ENCODE data around the gene FREY1. TPM values are rescaled to one million over a fixed set of nuclear protein-coding genes. Genes with fewer than 3 reads are reported as not detected.

Gene FREY1
- total and polyA plus RNA-seq, 2 of the 8 experiments (the other 6 are each of a cell fraction or from before 2014, with no cell fraction given): 0.32 to 1.1 TPM

DNA sequence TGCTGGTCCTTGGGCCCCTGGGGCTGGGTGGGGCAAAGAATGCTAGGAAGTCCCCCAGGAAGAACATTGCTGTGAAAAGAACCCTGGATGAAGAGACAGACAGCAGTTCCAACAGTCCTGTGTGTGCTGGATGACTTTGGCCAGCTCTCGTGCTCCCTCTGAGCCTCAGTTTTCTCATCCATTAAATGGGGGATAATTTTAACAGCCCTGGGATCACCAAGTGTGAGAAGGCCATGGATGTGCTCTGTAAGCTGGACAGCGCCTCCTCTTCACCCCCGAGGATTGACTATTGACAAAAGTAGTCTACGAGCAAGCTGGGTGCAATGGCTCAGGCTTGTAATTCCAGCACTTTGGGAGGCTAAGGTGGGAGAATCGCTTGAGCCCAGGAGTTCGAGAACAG is 17.9 kb upstream of the FREY1 start:
- Histone ChIP-seq H3K4me1 (replicated peaks in 1 of 4; ENCODE audit: control insufficient read depth in 3 of 4, insufficient read depth in 4 of 4, low read length in 3 of 4) (peaks cover 12 to 22% (median 17%) of the 10 kb centered on the region in 4 experiments), H2BK12ac (ENCODE audit: low read depth, low read length) (no peak overlapping the region), H2BK120ac (replicated peaks; ENCODE audit: low read depth, low read length) (no peak overlapping the region), H3K14ac (ENCODE audit: insufficient read length) (no peak overlapping the region), H2BK5ac (ENCODE audit: low read depth, low read length) (no peak overlapping the region), H3K4ac (replicated peaks; ENCODE audit: insufficient read length, low read depth, low read length) (no peak overlapping the region), H2AK5ac (ENCODE audit: low read depth, low read length) (no peak overlapping the region; the same call in 1 of the 2 replicates), H4K5ac (ENCODE audit: insufficient read length, low read depth, low read length) (no peak overlapping the region), H3K23me2 (ENCODE audit: low read depth, low read length) (peaks cover 12% of the 10 kb centered on the region; the same call in 1 of the 2 replicates), H4K8ac (ENCODE audit: extremely low read depth, insufficient read depth, low read length) (peak overlapping the region; percentile 29; the same call in 1 of the 2 replicates), H3K4me3 (ENCODE audit: extremely low read depth in 1 of 4, insufficient read depth in 2 of 4, low read depth in 3 of 4, low read length in 4 of 4) (no peak overlapping the region), H3K79me2 (ENCODE audit: control insufficient read depth in 1 of 2, insufficient read depth in 2 of 2, low read length in 2 of 2) (peaks cover 0 to 11% of the 10 kb centered on the region in 2 experiments; a peak in 1 of 4 replicates), H3K56ac (replicated peaks; ENCODE audit: insufficient read length, low read depth, low read length) (no peak overlapping the region), H2BK15ac (ENCODE audit: low read length) (no peak overlapping the region), H4K91ac (replicated peaks; ENCODE audit: insufficient read length, low read length) (no peak overlapping the region), H3K9me3 (ENCODE audit: insufficient read depth in 2 of 2, low read depth in 1 of 2, low read length in 1 of 2) (no peaks in the 10 kb centered on the region), H3K36me3 (ENCODE audit: control insufficient read depth in 2 of 4, insufficient read depth in 4 of 4, low read length in 3 of 4) (peaks cover 2 to 35% (median 20%) of the 10 kb centered on the region in 4 experiments; a peak in 7 of 8 replicates), H2BK20ac (ENCODE audit: low read length) (no peak overlapping the region), H3K18ac (ENCODE audit: extremely low read depth, low read length) (no peak overlapping the region), H3K23ac (ENCODE audit: insufficient read length) (no peak overlapping the region), H3K9ac (replicated peaks in 1 of 4; ENCODE audit: extremely low read depth in 1 of 4, low read depth in 3 of 4, low read length in 3 of 4) (no peak overlapping the region), H3K27me3 (replicated peaks in 1 of 4; ENCODE audit: control insufficient read depth in 3 of 4, extremely low read depth in 1 of 4, insufficient read depth in 3 of 4, low read length in 3 of 4) (peaks cover 0 to 9% (median 0%) of the 10 kb centered on the region in 4 experiments; a peak in 3 of 7 replicates), H3K27ac (ENCODE audit: low read depth, low read length) (no peak overlapping the region), H3K4me2 (ENCODE audit: insufficient read depth in 1 of 2, low read depth in 2 of 2, low read length in 2 of 2) (no peak overlapping the region; a peak in 1 of 4 replicates), H3K79me1 (ENCODE audit: low read depth, low read length) (peaks cover 15% of the 10 kb centered on the region), H2AFZ (ENCODE audit: low read length) (no peak overlapping the region), H4K20me1 (replicated peaks in 1 of 2; ENCODE audit: control insufficient read depth in 1 of 2, insufficient read depth in 2 of 2, low read length in 2 of 2) (peaks cover 10 to 19% of the 10 kb centered on the region in 2 experiments)
- ChIA-PET CTCF (ENCODE audit: partially characterized antibody) (interaction anchor here (0.8 to 4.0 kb wide), 7 partner anchors 11 to 96 kb away, joined by 3 to 26 read pairs (median 4); no protein-coding TSS in a partner anchor), POLR2A (ENCODE audit: partially characterized antibody) (interaction anchor here (0.7 to 9.8 kb wide), 8 partner anchors 10 to 52 kb away, joined by 3 to 115 read pairs (median 5); no protein-coding TSS in a partner anchor)
- FAIRE-seq (no peak), DNase-seq (ENCODE audit: low read depth in 1 of 2, low spot score in 2 of 2) (no peak)
- WGBS, 2 experiments (ENCODE audit: extremely low coverage in 1 of 2, insufficient coverage in 1 of 2, insufficient read length in 1 of 2, insufficient replicate concordance in 2 of 2, low coverage in 1 of 2, low lambda C conversion rate in 2 of 2, missing lambda C conversion rate in 1 of 2): 92% methylated on average over 6 of the region's 6 CpGs; no CpG with 5 or more reads in 1 of the 2 experiments
- TF ChIP-seq NANOG (IDR thresholded peaks at IDR 0.05; ENCODE audit: insufficient read depth, low read depth, low read length, poor library complexity, severe bottlenecking) (no peak), KDM1A (IDR thresholded peaks at IDR 0.05; ENCODE audit: borderline replicate concordance, low read length) (0 out of 2 replicates have a peak, but pooled peaks have one; percentile 27)
